Nephron progenitor cell (in vitro differentiated cells): ENCODE results near the gene SDK1.

ENCODE experiments used
- DNase-seq: peaks from one replicate; pipeline ENCODE4 v3.0.0; 2021
- H3K27ac Mint-ChIP-seq: 2 replicates; pipeline ENCODE4 v1.8.0; 2021; ENCODE audit warnings: mild to moderate bottlenecking, moderate library complexity, mixed read lengths
- H3K27me3 Mint-ChIP-seq: 2 replicates; pipeline ENCODE4 v1.8.0; 2021; ENCODE audit warnings: mild to moderate bottlenecking, low read depth, mixed read lengths; ENCODE audit not compliant: poor library complexity
- H3K36me3 Mint-ChIP-seq: 2 replicates; pipeline ENCODE4 v1.8.0; 2021; ENCODE audit warnings: low read depth, mixed read lengths
- H3K4me1 Mint-ChIP-seq: 2 replicates; pipeline ENCODE4 v1.8.0; 2021; ENCODE audit warnings: mixed read lengths
- H3K4me3 Mint-ChIP-seq: 2 replicates; pipeline ENCODE4 v1.8.0; 2021; ENCODE audit warnings: mild to moderate bottlenecking, moderate library complexity, mixed read lengths
- H3K9me3 Mint-ChIP-seq: 2 replicates; pipeline ENCODE4 v1.8.0; 2021; ENCODE audit warnings: mild to moderate bottlenecking, moderate library complexity, mixed read lengths
- CTCF ChIP-seq: fragments of 200-600 bp; sonication (generic); IDR thresholded peaks from 2 replicates; pipeline ENCODE4 v1.5.0; 2021; ENCODE audit warnings: antibody characterized with exemption

Gene SDK1

GRCh38 chr7:4137552-4137951 lies 836.5 kb downstream of the SDK1 start:
- Mint-ChIP-seq H3K27me3 (no peaks in the 10 kb centered on the region), H3K9me3 (no peaks in the 10 kb centered on the region), H3K27ac (no peak overlapping the region), H3K4me3 (no peak overlapping the region), H3K36me3 (no peaks in the 10 kb centered on the region), H3K4me1 (peaks cover 68% of the 10 kb centered on the region)
- TF ChIP-seq CTCF = no peak
- DNase-seq = no peak

GRCh38 chr7:4138866-4139265 lies 837.8 kb downstream of the SDK1 start:
- Mint-ChIP-seq H3K4me3 (no peak overlapping the region), H3K9me3 (no peaks in the 10 kb centered on the region), H3K27ac (no peak overlapping the region), H3K36me3 (no peaks in the 10 kb centered on the region), H3K4me1 (peaks cover 70% of the 10 kb centered on the region), H3K27me3 (no peaks in the 10 kb centered on the region)
- TF ChIP-seq CTCF = no peak
- no peak for DNase-seq

GRCh38 chr7:4139656-4140625 lies 838.9 kb downstream of the SDK1 start:
- Mint-ChIP-seq H3K9me3 (no peaks in the 10 kb centered on the region), H3K27me3 (peaks cover 4% of the 10 kb centered on the region), H3K4me1 (peaks cover 73% of the 10 kb centered on the region), H3K27ac (peak overlapping the region; percentile 82), H3K4me3 (no peak overlapping the region), H3K36me3 (no peaks in the 10 kb centered on the region)
- no peak for TF ChIP-seq CTCF
- DNase-seq = no peak

GRCh38 chr7:4140933-4141332 lies 839.9 kb downstream of the SDK1 start:
- DNase-seq = no peak
- no peak overlapping the region for H3K27ac Mint-ChIP-seq

GRCh38 chr7:4143006-4143405 lies 842.0 kb downstream of the SDK1 start:
- no peaks in the 10 kb centered on the region for H3K9me3 Mint-ChIP-seq
- no peak overlapping the region for H3K27ac Mint-ChIP-seq
- no peak for DNase-seq
- TF ChIP-seq CTCF = no peak
- H3K4me3 Mint-ChIP-seq = no peak overlapping the region
- H3K27me3 Mint-ChIP-seq = peaks cover 7% of the 10 kb centered on the region
- H3K4me1 Mint-ChIP-seq = peaks cover 77% of the 10 kb centered on the region
- no peaks in the 10 kb centered on the region for H3K36me3 Mint-ChIP-seq

More at GRCh38 chr7:4140933-4141332, 839.9 kb downstream of the SDK1 start:
- Mint-ChIP-seq H3K36me3 (no peaks in the 10 kb centered on the region), H3K4me1 (peaks cover 73% of the 10 kb centered on the region), H3K27me3 (peaks cover 5% of the 10 kb centered on the region), H3K4me3 (no peak overlapping the region), H3K9me3 (no peaks in the 10 kb centered on the region)
- no peak for TF ChIP-seq CTCF
